Measurements from ENCODE around the gene PDXK. TPM values are rescaled to one million over a fixed set of nuclear protein-coding genes. Genes with fewer than 3 reads are reported as not detected.
A peak's percentile ranks its signal among the peaks of the same experiment; 100 is the strongest.

Gene PDXK
- total and polyA plus RNA-seq, 10 of the 15 experiments (the other 5 are each of a cell fraction or from before 2014, with no cell fraction given), result 3.7 to 141 (median 60.0) TPM

- no peak for TF ChIP-seq SP1 (IDR thresholded peaks at IDR 0.05; ENCODE audit: low read depth, low read length)
- TF ChIP-seq CHD4 (IDR thresholded peaks at IDR 0.05), result no peak
- no peak for TF ChIP-seq EZH2 (IDR thresholded peaks at IDR 0.05; ENCODE audit: borderline replicate concordance, control insufficient read depth, low read depth, low read length)
- no peak for TF ChIP-seq ZBTB11 (CRISPR knock-in tag; IDR thresholded peaks at IDR 0.05)
- no peak for TF ChIP-seq GABPA (IDR thresholded peaks at IDR 0.05; ENCODE audit: low read depth)
- 0 out of 2 replicates have a peak, but pooled peaks have one; percentile 31 for TF ChIP-seq ZNF217 (IDR thresholded peaks at IDR 0.05)
- peak; percentile 88 for TF ChIP-seq CBFB (IDR thresholded peaks at IDR 0.05; ENCODE audit: low read depth)
- 0 out of 2 replicates have a peak, but pooled peaks have one; percentile 62 for TF ChIP-seq ZBED1 (IDR thresholded peaks at IDR 0.05; ENCODE audit: borderline replicate concordance)
- TF ChIP-seq BCL11A (IDR thresholded peaks at IDR 0.05; ENCODE audit: low read depth, low read length), result peak; percentile 93
- no peak for TF ChIP-seq KAT2A (conservative IDR thresholded peaks at IDR 0.05; ENCODE audit: control insufficient read depth, low read depth, low read length)
- TF ChIP-seq SREBF1 (IDR thresholded peaks at IDR 0.05; ENCODE audit: low read length), result no peak
- TF ChIP-seq CHD1 (IDR thresholded peaks at IDR 0.05; ENCODE audit: low read depth, low read length), result no peak
- peak; percentile 78 for TF ChIP-seq MEF2A (IDR thresholded peaks at IDR 0.05; ENCODE audit: insufficient read depth, low read depth, low read length)
- TF ChIP-seq SRF (IDR thresholded peaks at IDR 0.05; ENCODE audit: low read depth in 2 of 2, low read length in 2 of 2), result no peak
- TF ChIP-seq REST (IDR thresholded peaks at IDR 0.05; ENCODE audit: low read depth, low read length), result no peak
- TF ChIP-seq GATAD2B (conservative IDR thresholded peaks at IDR 0.05; ENCODE audit: low read depth), result peak; percentile 85
- peak; percentile 82; the same call in 1 of the 2 replicates for TF ChIP-seq MLLT1 (IDR thresholded peaks at IDR 0.05)
Measured at GRCh38 chr21:43716376-43717165, 2.4 kb upstream of the PDXK start (continued).

Data from GM12878 (cell line).